ENCODE data around the gene CHGA. TPM values are rescaled to one million over a fixed set of nuclear protein-coding genes. Genes with fewer than 3 reads are reported as not detected.

CHGA gene
- total RNA-seq, 1 donor: not detected

- Histone ChIP-seq H3K4me2 (ENCODE audit: insufficient read depth, low read length) (no peak overlapping the region), H3K27me3 (ENCODE audit: insufficient read depth, low read length) (no peaks in the 10 kb centered on the region), H3K4me1 (ENCODE audit: insufficient read depth, low read length) (peaks cover 14% of the 10 kb centered on the region), H4K20me1 (ENCODE audit: insufficient read depth, low read length) (peaks cover 17% of the 10 kb centered on the region), H3K36me3 (ENCODE audit: insufficient read depth, low read length) (no peaks in the 10 kb centered on the region), H3K27ac (ENCODE audit: low read depth, low read length) (no peak overlapping the region), H2AFZ (ENCODE audit: low read length) (no peak overlapping the region), H3K79me2 (ENCODE audit: insufficient read depth, low read length) (no peaks in the 10 kb centered on the region), H3K9me3 (ENCODE audit: low read depth, low read length) (peaks cover 2% of the 10 kb centered on the region), H3K4me3 (ENCODE audit: insufficient read depth, low read length) (no peak overlapping the region)
- DNase-seq (ENCODE audit: insufficient read length, low spot score, missing footprints): peak; percentile 77
- TF ChIP-seq CTCF (IDR thresholded peaks at IDR 0.05; ENCODE audit: extremely low read depth, low read depth, low read length): no peak
Observed at GRCh38 chr14:92968291-92969020, 45.5 kb downstream of the CHGA start.

- H3K27me3 ChIP-seq (ENCODE audit: insufficient read depth, low read length): no peaks in the 10 kb centered on the region
- H3K9me3 ChIP-seq (ENCODE audit: low read depth, low read length): peaks cover 2% of the 10 kb centered on the region
- peak; percentile 45 for DNase-seq (ENCODE audit: insufficient read length, low spot score, missing footprints)
- no peak for TF ChIP-seq CTCF (IDR thresholded peaks at IDR 0.05; ENCODE audit: extremely low read depth, low read depth, low read length)
- peaks cover 14% of the 10 kb centered on the region for H3K4me1 ChIP-seq (ENCODE audit: insufficient read depth, low read length)
- no peak overlapping the region for H3K4me2 ChIP-seq (ENCODE audit: insufficient read depth, low read length)
- H3K27ac ChIP-seq (ENCODE audit: low read depth, low read length): no peak overlapping the region
- H3K36me3 ChIP-seq (ENCODE audit: insufficient read depth, low read length): no peaks in the 10 kb centered on the region
- H3K79me2 ChIP-seq (ENCODE audit: insufficient read depth, low read length): no peaks in the 10 kb centered on the region
- peaks cover 19% of the 10 kb centered on the region for H4K20me1 ChIP-seq (ENCODE audit: insufficient read depth, low read length)
- H3K4me3 ChIP-seq (ENCODE audit: insufficient read depth, low read length): no peak overlapping the region
- H2AFZ ChIP-seq (ENCODE audit: low read length): no peak overlapping the region
Observed at GRCh38 chr14:92969430-92969829, 46.5 kb downstream of the CHGA start.

GRCh38 chr14:92969871-92970270 is 46.9 kb downstream of the CHGA start:
- TF ChIP-seq CTCF (IDR thresholded peaks at IDR 0.05; ENCODE audit: extremely low read depth, low read depth, low read length): no peak
- Histone ChIP-seq H3K27me3 (ENCODE audit: insufficient read depth, low read length) (no peaks in the 10 kb centered on the region), H3K9me3 (ENCODE audit: low read depth, low read length) (peaks cover 2% of the 10 kb centered on the region)

GRCh38 chr14:92970271-92970670 is 47.3 kb downstream of the CHGA start:
- peak; percentile 35 for DNase-seq (ENCODE audit: insufficient read length, low spot score, missing footprints)
- H3K27me3 ChIP-seq (ENCODE audit: insufficient read depth, low read length): no peaks in the 10 kb centered on the region
- H3K27ac ChIP-seq (ENCODE audit: low read depth, low read length): no peak overlapping the region
- no peak overlapping the region for H3K4me3 ChIP-seq (ENCODE audit: insufficient read depth, low read length)
- no peak overlapping the region for H3K4me2 ChIP-seq (ENCODE audit: insufficient read depth, low read length)
- peaks cover 3% of the 10 kb centered on the region for H3K9me3 ChIP-seq (ENCODE audit: low read depth, low read length)
- H2AFZ ChIP-seq (ENCODE audit: low read length): no peak overlapping the region
- no peaks in the 10 kb centered on the region for H3K79me2 ChIP-seq (ENCODE audit: insufficient read depth, low read length)
- H4K20me1 ChIP-seq (ENCODE audit: insufficient read depth, low read length): peaks cover 19% of the 10 kb centered on the region
- peaks cover 14% of the 10 kb centered on the region for H3K4me1 ChIP-seq (ENCODE audit: insufficient read depth, low read length)
- H3K36me3 ChIP-seq (ENCODE audit: insufficient read depth, low read length): no peaks in the 10 kb centered on the region
- TF ChIP-seq CTCF (IDR thresholded peaks at IDR 0.05; ENCODE audit: extremely low read depth, low read depth, low read length): no peak

More at GRCh38 chr14:92969871-92970270, 46.9 kb downstream of the CHGA start:
- Histone ChIP-seq H3K27ac (ENCODE audit: low read depth, low read length) (no peak overlapping the region), H3K36me3 (ENCODE audit: insufficient read depth, low read length) (no peaks in the 10 kb centered on the region), H3K79me2 (ENCODE audit: insufficient read depth, low read length) (no peaks in the 10 kb centered on the region), H2AFZ (ENCODE audit: low read length) (no peak overlapping the region), H3K4me3 (ENCODE audit: insufficient read depth, low read length) (no peak overlapping the region), H3K4me1 (ENCODE audit: insufficient read depth, low read length) (peaks cover 14% of the 10 kb centered on the region), H3K4me2 (ENCODE audit: insufficient read depth, low read length) (no peak overlapping the region), H4K20me1 (ENCODE audit: insufficient read depth, low read length) (peaks cover 19% of the 10 kb centered on the region)
- no peak for DNase-seq (ENCODE audit: insufficient read length, low spot score, missing footprints)

All from osteoblast (primary cell).